ENCODE data around the gene PFDN2. TPM values are rescaled to one million over a fixed set of nuclear protein-coding genes. Genes with fewer than 3 reads are reported as not detected.

PFDN2 gene
- total and polyA plus RNA-seq, 2 experiments from 2014 or later: 45.6 to 352 TPM

- Histone ChIP-seq H3K4me1 (ENCODE audit: insufficient read depth) (peaks cover 8% of the 10 kb centered on the region; the same call in 1 of the 2 replicates), H3K4me3 (no peak overlapping the region), H4K20me1 (replicated peaks; ENCODE audit: insufficient read depth) (no peaks in the 10 kb centered on the region), H3K4me2 (no peak overlapping the region), H3K36me3 (ENCODE audit: insufficient read depth) (no peaks in the 10 kb centered on the region), H3K79me2 (replicated peaks; ENCODE audit: insufficient read depth) (no peaks in the 10 kb centered on the region), H3K27ac (ENCODE audit: low read depth) (no peak overlapping the region), H3K9me2 (ENCODE audit: insufficient read depth) (no peaks in the 10 kb centered on the region; the same call in 1 of the 2 replicates), H3F3A (replicated peaks; ENCODE audit: low read depth) (peaks cover 5% of the 10 kb centered on the region; the same call in 1 of the 2 replicates), H2AFZ (no peak overlapping the region), H3K27me3 (ENCODE audit: insufficient read depth) (no peaks in the 10 kb centered on the region)
- Mint-ChIP-seq H3K4me1 (peaks cover 8% of the 10 kb centered on the region), H3K9me3 (no peaks in the 10 kb centered on the region), H3K27me3 (ENCODE audit: insufficient read depth, low read depth, poor library complexity) (peaks cover 10% of the 10 kb centered on the region), H3K27ac (no peak overlapping the region), H3K4me3 (no peak overlapping the region), H3K36me3 (ENCODE audit: low read depth) (no peaks in the 10 kb centered on the region; the same call in 2 of the 3 replicates)
- ATAC-seq (no peak), DNase-seq (ENCODE audit: low spot score) (no peak)
- TF ChIP-seq CTCF (conservative IDR thresholded peaks at IDR 0.05; ENCODE audit: low read depth in 2 of 2) (no peak), NANOG (IDR thresholded peaks at IDR 0.05; ENCODE audit: borderline replicate concordance) (no peak), CREB1 (CRISPR knock-in tag; IDR thresholded peaks at IDR 0.05; ENCODE audit: low read depth) (no peak), ETS1 (IDR thresholded peaks at IDR 0.05) (no peak), EZH2 (IDR thresholded peaks at IDR 0.05; ENCODE audit: low read depth, unreplicated experiment) (no peak), ZNF331 (CRISPR knock-in tag; IDR thresholded peaks at IDR 0.05; ENCODE audit: low read depth) (no peak), ZNF114 (CRISPR knock-in tag; IDR thresholded peaks at IDR 0.05) (no peak), REST (IDR thresholded peaks at IDR 0.05; ENCODE audit: unreplicated experiment) (no peak)
These were observed 40.4 kb downstream of the PFDN2 start for GRCh38 chr1:161077426-161077825.

GRCh38 chr1:161076410-161076809 lies 41.4 kb downstream of the PFDN2 start:
- no peak for ATAC-seq
- Histone ChIP-seq H3K27me3 (ENCODE audit: insufficient read depth) (no peaks in the 10 kb centered on the region), H3K4me1 (ENCODE audit: insufficient read depth) (peaks cover 8% of the 10 kb centered on the region; the same call in 1 of the 2 replicates), H2AFZ (no peak overlapping the region), H4K20me1 (replicated peaks; ENCODE audit: insufficient read depth) (no peaks in the 10 kb centered on the region), H3F3A (replicated peaks; ENCODE audit: low read depth) (peaks cover 5% of the 10 kb centered on the region; the same call in 1 of the 2 replicates), H3K36me3 (ENCODE audit: insufficient read depth) (no peaks in the 10 kb centered on the region), H3K4me3 (no peak overlapping the region), H3K4me2 (no peak overlapping the region), H3K79me2 (replicated peaks; ENCODE audit: insufficient read depth) (no peaks in the 10 kb centered on the region), H3K9me2 (ENCODE audit: insufficient read depth) (no peaks in the 10 kb centered on the region; the same call in 1 of the 2 replicates), H3K27ac (ENCODE audit: low read depth) (no peak overlapping the region)
- Mint-ChIP-seq H3K27ac (no peak overlapping the region), H3K36me3 (ENCODE audit: low read depth) (no peaks in the 10 kb centered on the region), H3K9me3 (no peaks in the 10 kb centered on the region), H3K4me1 (peaks cover 8% of the 10 kb centered on the region), H3K4me3 (no peak overlapping the region), H3K27me3 (ENCODE audit: insufficient read depth, low read depth, poor library complexity) (peaks cover 15% of the 10 kb centered on the region)
- no peak for DNase-seq (ENCODE audit: low spot score)
- TF ChIP-seq ZNF462 (CRISPR knock-in tag; IDR thresholded peaks at IDR 0.05): no peak
- TF ChIP-seq EZH2 (IDR thresholded peaks at IDR 0.05; ENCODE audit: low read depth, unreplicated experiment): no peak
- TF ChIP-seq NANOG (IDR thresholded peaks at IDR 0.05; ENCODE audit: borderline replicate concordance): no peak
